IMR-90 (cell line): ENCODE measurements around the gene ARHGEF39. TPM values are rescaled to one million over a fixed set of nuclear protein-coding genes. Genes with fewer than 3 reads are reported as not detected.

Experiments
- ATAC-seq: fragments of 200-7000 bp; cut with Tn5 transposase; 2 replicates; pipeline ENCODE4 v1.9.1; 2020; ENCODE audit warnings: low read depth, mild to moderate bottlenecking, moderate library complexity
- BruUV-seq: library from RNA; stranded (reverse); fragments of 400-500 nt; replicated peaks from 2 replicates; lab custom pipeline; 2021; lab: Mats Ljungman, UMichigan
- CTCF ChIA-PET: fragments of 300-600 bp; formaldehyde crosslinking; extraction: SDS; loops from one replicate; lab custom pipeline; 2021; ENCODE audit warnings: antibody characterized with exemption; lab: Yijun Ruan, JAX
- POLR2A ChIA-PET: fragments of 300-600 bp; sonication (Branson Sonifier 250); formaldehyde crosslinking; loops from one replicate; lab custom pipeline; 2022; ENCODE audit warnings: antibody characterized with exemption; ENCODE audit not compliant: unreplicated experiment; lab: Charles Lee
- DNase-seq: peaks from one replicate; pipeline ENCODE4 v3.0.0; 2013
- H2AFZ ChIP-seq: replicated peaks from 2 replicates; pipeline ENCODE3; 2013; ENCODE audit warnings: low read length, mild to moderate bottlenecking; ENCODE audit not compliant: poor library complexity
- H2AK5ac ChIP-seq: 2 replicates; pipeline ENCODE4 v1.6.1; 2013; ENCODE audit warnings: low read depth, low read length, inconsistent platforms
- H2AK9ac ChIP-seq: replicated peaks from 2 replicates; pipeline ENCODE3; 2013; ENCODE audit warnings: mild to moderate bottlenecking, low read depth, low read length, moderate library complexity; ENCODE audit not compliant: poor library complexity
- H2BK120ac ChIP-seq: 2 replicates; pipeline ENCODE4 v1.6.1; 2013; ENCODE audit warnings: low read depth, low read length, inconsistent platforms
- H2BK15ac ChIP-seq: 3 replicates; pipeline ENCODE4 v1.6.1; 2013; ENCODE audit warnings: low read depth, low read length, inconsistent platforms
- H2BK20ac ChIP-seq: 2 replicates; pipeline ENCODE4 v1.6.1; 2013; ENCODE audit warnings: low read depth, mild to moderate bottlenecking, inconsistent platforms, low read length, moderate library complexity
- H2BK5ac ChIP-seq: 2 replicates; pipeline ENCODE4 v1.6.1; 2013; ENCODE audit warnings: mild to moderate bottlenecking, low read depth, low read length, inconsistent platforms; ENCODE audit not compliant: poor library complexity, severe bottlenecking
- H3K14ac ChIP-seq: replicated peaks from 2 replicates; pipeline ENCODE4 v1.6.1; 2013; ENCODE audit warnings: low read depth, low read length, inconsistent platforms
- H3K18ac ChIP-seq: 2 replicates; pipeline ENCODE4 v1.6.1; 2013; ENCODE audit warnings: low read depth, low read length, control low read depth
- H3K23ac ChIP-seq: 2 replicates; pipeline ENCODE4 v1.6.1; 2013; ENCODE audit warnings: low read depth, low read length, inconsistent platforms
- H3K27ac ChIP-seq: 2 replicates; pipeline ENCODE4 v1.5.1; 2013; ENCODE audit warnings: mild to moderate bottlenecking, control low read depth, low read length; ENCODE audit not compliant: insufficient read depth
- H3K27me3 ChIP-seq: 2 replicates; pipeline ENCODE4 v1.6.1; 2013; ENCODE audit warnings: low read length; ENCODE audit not compliant: control insufficient read depth, insufficient read depth
- H3K36me3 ChIP-seq: 2 replicates; pipeline ENCODE4 v1.6.1; 2013; ENCODE audit warnings: low read length, mixed read lengths; ENCODE audit not compliant: control insufficient read depth, insufficient read depth
- H3K4ac ChIP-seq: 2 replicates; pipeline ENCODE4 v1.6.1; 2013; ENCODE audit warnings: low read depth, low read length, inconsistent platforms
- H3K4me1 ChIP-seq: 2 replicates; pipeline ENCODE4 v1.6.1; 2013; ENCODE audit warnings: low read length, mixed read lengths; ENCODE audit not compliant: control insufficient read depth, insufficient read depth
- H3K4me2 ChIP-seq: 2 replicates; pipeline ENCODE4 v1.6.1; 2013; ENCODE audit warnings: low read depth, mild to moderate bottlenecking, control low read depth, low read length, moderate library complexity
- H3K4me3 ChIP-seq: 2 replicates; pipeline ENCODE4 v1.5.1; 2013; ENCODE audit warnings: low read depth, mild to moderate bottlenecking, control low read depth, low read length, moderate library complexity; ENCODE audit not compliant: insufficient read depth
- H3K56ac ChIP-seq: 2 replicates; pipeline ENCODE4 v1.6.1; 2013; ENCODE audit warnings: low read length, inconsistent platforms; ENCODE audit not compliant: insufficient read depth; ENCODE audit errors: extremely low read depth
- H3K79me1 ChIP-seq, 2 experiments: 2 replicates each; pipeline ENCODE4 v1.6.1; 2013; ENCODE audit warnings: low read length in 2 of 2, inconsistent platforms in 1 of 2, low read depth in 1 of 2
- H3K9ac ChIP-seq: 2 replicates; pipeline ENCODE4 v1.6.1; 2013; ENCODE audit warnings: low read depth, low read length, control low read depth
- H3K9me1 ChIP-seq: 2 replicates; pipeline ENCODE4 v1.6.1; 2013; ENCODE audit warnings: low read length, inconsistent platforms; ENCODE audit not compliant: insufficient read depth
- H3K9me3 ChIP-seq: 2 replicates; pipeline ENCODE4 v1.6.1; 2013; ENCODE audit warnings: low read length; ENCODE audit not compliant: control insufficient read depth, insufficient read depth
- H4K20me1 ChIP-seq: 2 replicates; pipeline ENCODE4 v1.6.1; 2013; ENCODE audit warnings: low read length, inconsistent platforms; ENCODE audit not compliant: insufficient read depth
- H4K5ac ChIP-seq: 2 replicates; pipeline ENCODE4 v1.6.1; 2013; ENCODE audit warnings: mild to moderate bottlenecking, low read depth, low read length, control low read depth
- H4K8ac ChIP-seq, 2 experiments: 2 replicates each; pipeline ENCODE4 v1.6.1; 2013; ENCODE audit warnings: low read depth in 2 of 2, low read length in 2 of 2, control low read depth in 1 of 2, inconsistent platforms in 1 of 2
- H4K91ac ChIP-seq: 2 replicates; pipeline ENCODE4 v1.6.1; 2013; ENCODE audit warnings: low read depth, low read length, inconsistent platforms; ENCODE audit not compliant: insufficient read depth
- CHD1 ChIP-seq: IDR thresholded peaks from 2 replicates; pipeline ENCODE4 v1.6.1; 2012; ENCODE audit warnings: low read depth, low read length, improper control_type of control experiment
- FOS ChIP-seq: fragments of 150-350 bp; IDR thresholded peaks from 2 replicates; pipeline ENCODE4 v1.6.1; 2016; ENCODE audit warnings: low read depth, low read length
- MAFK ChIP-seq: IDR thresholded peaks from 2 replicates; pipeline ENCODE4 v1.6.1; 2012; ENCODE audit warnings: low read depth, low read length, improper control_type of control experiment
- RAD21 ChIP-seq: IDR thresholded peaks from 2 replicates; pipeline ENCODE4 v1.6.1; 2012; ENCODE audit warnings: low read length, improper control_type of control experiment
- RFX5 ChIP-seq: IDR thresholded peaks from 2 replicates; pipeline ENCODE4 v1.8.0; 2012; ENCODE audit warnings: low read depth, mild to moderate bottlenecking, low read length, moderate library complexity
- SMC3 ChIP-seq: fragments of 150-350 bp; IDR thresholded peaks from 2 replicates; pipeline ENCODE4 v1.6.1; 2016; ENCODE audit warnings: low read depth, mild to moderate bottlenecking, antibody characterized with exemption, low read length, moderate library complexity
- WGBS, 2 experiments: methylation state at CpG; one replicate each; pipeline versions ENCODE4 v1.1.5 to v1.1.7; 2013; ENCODE audit warnings: missing lambda C conversion rate in 2 of 2; ENCODE audit not compliant: insufficient read length in 1 of 2; ENCODE audit errors: extremely low coverage in 2 of 2; 5-methylcytosine and 5-hydroxymethylcytosine counted together
- dilution Hi-C: fragments of 300-500 bp; cut with HindIII; formaldehyde crosslinking; loops from one replicate; pipeline ENCODE4 v1.14.3; 2018; ENCODE audit warnings: low sequenced_read_pairs; ENCODE audit not compliant: unreplicated experiment
- in situ Hi-C: fragments of 300-500 bp; cut with MboI; formaldehyde crosslinking; loops from 3 replicates; pipeline ENCODE4 v1.14.3; 2019; ENCODE audit warnings: low sequenced_read_pairs, inconsistent platforms, mixed read lengths
- intact Hi-C: fragments of 100-400 bp; cut with micrococcal nuclease; formaldehyde crosslinking; loops from 2 replicates; pipeline ENCODE4 v1.10.0; 2022
- polyA plus RNA-seq, 3 experiments: library from polyadenylated mRNA; depleted of rRNA; stranded (reverse); fragments of >200 nt; gene quantifications; 2 replicates each; pipeline ENCODE4 v1.2.3, GENCODE V29; 2012; ENCODE audit warnings: low replicate concordance in 1 of 3
- total RNA-seq: library from RNA; depleted of rRNA; stranded (reverse); fragments of >200 nt; gene quantifications from 2 replicates; pipeline ENCODE4 v1.2.3, GENCODE V29; 2012
- TF ChIP-seq, protein P1 (sequence below): fragments of 150-350 bp; IDR thresholded peaks from 2 replicates; pipeline ENCODE4 v1.6.1; 2017; ENCODE audit warnings: mild to moderate bottlenecking, antibody characterized with exemption, low read length, low read depth

The ARHGEF39 gene
- total and polyA plus RNA-seq, 2 of the 4 experiments (the other 2 are of a cell fraction), result 2.5 to 2.8 TPM

- POLR2A ChIA-PET, result interaction anchor here (1.0 to 2.7 kb wide), 4 partner anchors 10 to 49 kb away, joined by 4 to 25 read pairs (median 10); partner anchors contain the start of gene TPM2
- Histone ChIP-seq H4K20me1 (peaks cover 50% of the 10 kb centered on the region), H3K18ac (no peak overlapping the region), H3K9me1 (peaks cover 47% of the 10 kb centered on the region), H3K79me1 (peaks cover 13 to 48% of the 10 kb centered on the region in 2 experiments), H3K27me3 (no peaks in the 10 kb centered on the region), H4K91ac (peak overlapping the region; percentile 18; the same call in 1 of the 2 replicates), H3K4me1 (peaks cover 43% of the 10 kb centered on the region), H2BK120ac (0 out of 2 replicates have a peak overlapping the region, but pooled peaks have one; percentile 20), H2AK9ac (peak overlapping the region; percentile 60), H4K8ac (no peak overlapping the region), H3K56ac (no peak overlapping the region), H2BK15ac (peak overlapping the region; percentile 43; the same call in 1 of the 3 replicates), H2AK5ac (peak overlapping the region; percentile 36; the same call in 1 of the 2 replicates), H3K14ac (peak overlapping the region; percentile 12; the same call in 1 of the 2 replicates), H3K9me3 (no peaks in the 10 kb centered on the region), H3K4me3 (no peak overlapping the region), H3K4me2 (no peak overlapping the region), H3K36me3 (peaks cover 35% of the 10 kb centered on the region), H2BK5ac (peak overlapping the region; percentile 49), H2BK20ac (peak overlapping the region; percentile 57; the same call in 1 of the 2 replicates), H3K23ac (no peak overlapping the region), H3K9ac (no peak overlapping the region), H3K27ac (no peak overlapping the region), H3K4ac (peak overlapping the region; percentile 30), H2AFZ (no peak overlapping the region), H4K5ac (no peak overlapping the region; the same call in 1 of the 2 replicates)
- intact Hi-C loops (loop anchor here (1.0 to 10.0 kb wide), 3 partner anchors 11 to 75 kb away; partner anchors contain the start of genes ARHGEF39 and TESK1), in situ Hi-C loops (no loop called here), dilution Hi-C loops (no loop called here)
- WGBS, 2 experiments, result 93% methylated on average over 2 of the region's 8 CpGs; no CpG with 5 or more reads in 1 of the 2 experiments
- CTCF ChIA-PET, result interaction anchor here (1.6 kb wide), 1 partner anchor 19 kb away, joined by 8 read pairs; no protein-coding TSS in a partner anchor
- ATAC-seq, result peak; percentile 9
- TF ChIP-seq SMC3, result no peak
- no peak for TF ChIP-seq MAFK
- no peak for TF ChIP-seq FOS
- no peak for TF ChIP-seq RAD21
- TF ChIP-seq CHD1, result no peak
- TF ChIP-seq, protein P1, sequence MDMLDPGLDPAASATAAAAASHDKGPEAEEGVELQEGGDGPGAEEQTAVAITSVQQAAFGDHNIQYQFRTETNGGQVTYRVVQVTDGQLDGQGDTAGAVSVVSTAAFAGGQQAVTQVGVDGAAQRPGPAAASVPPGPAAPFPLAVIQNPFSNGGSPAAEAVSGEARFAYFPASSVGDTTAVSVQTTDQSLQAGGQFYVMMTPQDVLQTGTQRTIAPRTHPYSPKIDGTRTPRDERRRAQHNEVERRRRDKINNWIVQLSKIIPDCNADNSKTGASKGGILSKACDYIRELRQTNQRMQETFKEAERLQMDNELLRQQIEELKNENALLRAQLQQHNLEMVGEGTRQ, result no peak
- no peak for TF ChIP-seq RFX5
- BruUV-seq, result no TSS peak
- DNase-seq, result no peak
These were observed 14.9 kb upstream of the ARHGEF39 start for GRCh38 chr9:35679766-35680330.
